ENCODE results near the gene NDUFV1.
A peak's percentile ranks its signal among the peaks of the same experiment; 100 is the strongest.
"Not testable (repeated sequence)": the region's sequence is repeated elsewhere in the genome, so short reads cannot be mapped to it uniquely, and the experiment has no call there.

The NDUFV1 gene
- 118 reads per million, percentile 85 among the genes with 10 or more reads in this experiment for total RNA-seq

DNA sequence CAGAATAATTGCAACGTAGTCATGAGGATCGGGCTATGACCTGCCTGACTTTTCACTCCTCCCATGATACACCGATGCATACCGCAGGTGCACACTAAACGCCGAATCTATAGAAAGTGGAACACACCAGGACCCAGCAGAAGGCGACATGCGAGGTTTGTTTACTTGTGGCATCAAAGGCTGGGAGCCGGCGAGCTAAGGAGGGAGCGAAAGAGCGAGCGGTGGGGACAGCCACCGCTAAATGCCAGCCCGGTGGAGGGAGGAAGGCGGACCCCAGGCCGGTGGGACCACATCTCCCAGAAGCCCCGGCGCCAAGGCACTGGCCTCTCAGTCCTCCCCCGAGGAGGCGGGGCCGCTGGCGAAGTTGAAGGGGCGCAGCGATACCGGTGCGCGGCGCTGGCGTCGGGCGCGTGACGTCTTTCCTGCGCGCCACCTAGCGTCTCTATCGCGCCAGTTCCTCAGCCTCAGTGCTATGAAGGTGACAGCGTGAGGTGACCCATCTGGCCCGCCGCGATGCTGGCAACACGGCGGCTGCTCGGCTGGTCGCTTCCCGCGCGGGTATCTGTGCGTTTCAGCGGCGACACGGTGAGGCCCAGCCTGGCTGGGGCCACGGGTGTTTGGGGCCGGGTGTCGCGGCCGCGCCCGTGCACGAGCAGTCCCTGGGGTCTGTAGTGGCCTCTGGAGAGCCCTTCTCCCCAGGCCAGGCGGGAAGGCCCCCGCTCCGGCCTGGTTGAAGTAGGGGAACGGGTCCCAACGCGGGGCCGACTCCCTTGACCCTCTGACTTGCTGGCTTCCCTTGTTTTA lies at the start of gene NDUFV1:
NDUFV1 (plus strand) TSS at position 445 of the 804 bp plus-strand sequence; CDS start at position 514, 69 bp downstream.
- DNase-seq, result peak; percentile 97

GRCh38 chr11:67558084-67558772 lies 48.5 kb upstream of the NDUFV1 start:
- DNase-seq, result no peak

DNA sequence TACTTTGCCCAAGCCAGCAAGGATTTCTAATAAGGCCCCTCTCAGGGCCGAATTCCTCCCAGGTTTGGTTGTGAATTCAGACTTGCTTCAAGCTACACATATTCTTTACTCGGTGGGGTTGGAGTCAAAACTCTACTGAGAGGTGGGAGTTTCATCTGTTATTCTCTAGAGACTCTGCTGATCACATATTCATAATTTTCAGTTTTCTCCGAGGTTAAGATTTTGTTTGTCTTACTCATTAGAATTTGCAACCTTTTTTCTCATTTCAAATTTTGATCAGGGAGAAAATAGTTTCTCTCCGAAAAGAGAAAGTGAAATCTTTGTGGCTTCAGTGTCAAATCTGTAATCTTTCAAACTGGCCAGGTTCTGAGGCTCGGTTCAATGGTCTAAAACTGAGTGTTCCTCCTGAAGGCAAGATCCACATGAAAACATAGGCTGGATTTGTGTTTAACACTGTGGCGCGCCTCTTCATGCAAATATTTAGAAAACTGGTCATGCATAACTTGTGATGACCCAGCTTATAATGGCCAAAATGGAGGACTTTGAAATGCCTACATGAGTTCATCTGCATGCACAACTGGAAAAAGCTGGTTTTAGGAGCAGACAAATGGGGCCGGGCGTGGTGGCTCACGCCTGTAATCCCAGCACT lies 44.6 kb upstream of the NDUFV1 start:
- DNase-seq, result no peak

GRCh38 chr11:67562963-67563704 lies 43.6 kb upstream of the NDUFV1 start:
- DNase-seq, result no peak

GRCh38 chr11:67563705-67564114 lies 43.0 kb upstream of the NDUFV1 start:
- not testable (repeated sequence) for DNase-seq

GRCh38 chr11:67564230-67564629 lies 42.5 kb upstream of the NDUFV1 start:
- no peak for DNase-seq

- DNase-seq, result no peak
Measured at GRCh38 chr11:67571443-67571842, 35.3 kb upstream of the NDUFV1 start.

DNA sequence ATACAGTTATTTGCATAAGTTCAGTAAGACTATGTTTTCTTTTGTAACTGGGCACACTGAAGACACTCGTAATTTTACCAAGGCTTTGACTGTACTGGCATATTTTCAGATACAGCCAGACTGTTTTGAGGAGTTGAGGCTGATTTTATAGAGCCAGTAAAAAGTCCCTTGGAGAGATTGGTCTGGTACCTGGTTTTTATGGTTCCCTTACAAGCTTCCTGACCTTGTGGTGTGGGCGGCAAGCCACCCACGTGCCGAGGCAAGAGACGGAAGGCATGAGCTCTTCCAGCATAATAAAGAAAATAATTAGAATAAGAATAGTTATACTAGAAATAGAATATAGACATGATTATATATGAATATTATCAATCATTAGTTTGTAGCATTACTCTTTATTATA lies 34.4 kb upstream of the NDUFV1 start:
- DNase-seq, result no peak

GRCh38 chr11:67572747-67573419 lies 33.9 kb upstream of the NDUFV1 start:
- no peak for DNase-seq

DNA sequence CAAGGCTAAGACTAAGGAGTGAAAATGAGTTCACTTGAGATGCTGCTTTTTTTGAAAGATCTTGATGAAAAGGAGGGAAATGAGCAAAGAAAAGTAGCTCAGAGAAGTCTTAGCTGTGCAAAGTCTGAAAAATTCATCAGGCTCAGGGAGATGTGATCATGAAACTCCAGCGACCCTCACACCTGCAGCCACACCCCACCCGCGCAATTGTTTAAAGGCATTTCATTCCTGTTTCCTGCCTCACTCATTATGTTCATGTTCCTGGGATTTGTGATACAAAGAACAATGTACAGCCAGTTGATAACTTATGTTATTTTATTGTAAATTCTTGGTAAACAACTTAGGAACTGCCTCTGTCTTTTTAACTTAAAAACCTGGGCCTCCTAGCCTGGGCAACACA lies 31.8 kb upstream of the NDUFV1 start:
- no peak for DNase-seq

DNA sequence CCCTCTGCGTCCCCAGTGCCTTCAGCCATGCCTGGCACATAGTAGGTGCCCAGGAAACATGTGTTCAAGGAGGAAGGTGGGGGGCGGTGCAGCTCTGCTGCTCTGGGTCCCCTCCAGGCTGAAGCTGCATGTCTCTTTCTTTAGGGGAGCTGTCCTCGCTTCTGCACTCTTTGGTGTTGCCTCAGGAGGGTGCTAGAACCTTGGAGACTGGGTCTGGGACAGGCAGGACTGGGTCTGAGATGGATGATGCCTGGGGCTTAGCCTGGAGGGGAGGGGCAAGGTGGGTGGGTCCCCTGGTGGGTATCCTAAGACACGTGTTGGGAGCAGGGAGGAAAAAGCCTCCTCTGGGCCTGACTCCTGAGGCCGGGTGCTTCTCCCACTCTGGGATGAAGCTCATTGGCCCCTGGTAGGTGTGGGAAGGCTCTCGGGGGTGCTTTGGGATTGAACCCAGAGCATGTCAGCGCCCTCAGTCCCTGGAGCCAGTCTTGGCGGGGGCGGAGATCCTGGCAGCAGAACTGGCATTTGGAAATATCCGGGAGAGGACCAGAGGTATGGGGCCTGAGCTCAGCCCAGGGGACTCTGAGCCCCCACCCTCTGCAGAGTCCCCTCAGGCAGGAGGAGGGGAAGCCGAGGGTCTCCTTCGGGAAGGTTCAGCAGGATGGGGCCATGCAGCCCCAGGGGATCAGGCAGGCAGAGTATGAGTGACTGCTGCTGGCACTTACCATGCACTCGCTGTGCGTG lies 29.8 kb upstream of the NDUFV1 start:
- no peak for DNase-seq

DNA sequence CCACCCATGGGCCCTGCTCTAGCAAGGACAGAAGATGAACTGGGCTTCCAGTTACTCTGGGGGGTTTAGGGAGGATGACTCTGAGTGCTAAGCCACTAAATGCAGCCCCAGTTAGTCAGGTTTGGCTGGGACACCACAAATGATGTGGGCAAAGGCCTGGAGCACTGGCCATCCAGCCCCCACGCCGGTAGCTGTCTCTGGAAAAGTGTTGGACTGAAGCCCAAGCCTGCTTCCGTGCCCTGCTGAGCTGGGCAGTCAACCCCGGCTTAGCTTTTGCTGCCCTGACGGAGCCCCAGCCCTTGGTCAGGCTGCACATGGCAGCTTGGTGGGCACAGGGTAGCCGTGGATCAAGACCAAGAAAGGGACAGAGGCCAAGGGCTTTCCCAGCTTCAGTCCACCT lies 28.8 kb upstream of the NDUFV1 start:
- DNase-seq, result no peak

- DNase-seq, result no peak
Measured at GRCh38 chr11:67581469-67581868, 25.3 kb upstream of the NDUFV1 start.

- DNase-seq, result no peak
Measured at GRCh38 chr11:67582011-67582410, 24.7 kb upstream of the NDUFV1 start.

DNA sequence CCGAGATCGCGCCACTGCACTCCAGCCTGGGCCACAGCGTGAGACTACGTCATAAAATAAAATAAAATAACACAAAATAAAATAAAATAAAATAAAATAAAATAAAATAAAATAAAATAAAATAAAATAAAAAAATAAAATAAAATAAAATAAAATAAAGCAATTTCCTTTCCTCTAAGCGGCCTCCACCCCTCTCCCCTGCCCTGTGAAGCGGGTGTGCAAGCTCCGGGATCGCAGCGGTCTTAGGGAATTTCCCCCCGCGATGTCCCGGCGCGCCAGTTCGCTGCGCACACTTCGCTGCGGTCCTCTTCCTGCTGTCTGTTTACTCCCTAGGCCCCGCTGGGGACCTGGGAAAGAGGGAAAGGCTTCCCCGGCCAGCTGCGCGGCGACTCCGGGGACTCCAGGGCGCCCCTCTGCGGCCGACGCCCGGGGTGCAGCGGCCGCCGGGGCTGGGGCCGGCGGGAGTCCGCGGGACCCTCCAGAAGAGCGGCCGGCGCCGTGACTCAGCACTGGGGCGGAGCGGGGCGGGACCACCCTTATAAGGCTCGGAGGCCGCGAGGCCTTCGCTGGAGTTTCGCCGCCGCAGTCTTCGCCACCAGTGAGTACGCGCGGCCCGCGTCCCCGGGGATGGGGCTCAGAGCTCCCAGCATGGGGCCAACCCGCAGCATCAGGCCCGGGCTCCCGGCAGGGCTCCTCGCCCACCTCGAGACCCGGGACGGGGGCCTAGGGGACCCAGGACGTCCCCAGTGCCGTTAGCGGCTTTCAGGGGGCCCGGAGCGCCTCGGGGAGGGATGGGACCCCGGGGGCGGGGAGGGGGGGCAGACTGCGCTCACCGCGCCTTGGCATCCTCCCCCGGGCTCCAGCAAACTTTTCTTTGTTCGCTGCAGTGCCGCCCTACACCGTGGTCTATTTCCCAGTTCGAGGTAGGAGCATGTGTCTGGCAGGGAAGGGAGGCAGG lies 23.2 kb upstream of the NDUFV1 start, which contains the start of gene GSTP1:
GSTP1 (plus strand) TSS at position 566 of the 958 bp plus-strand sequence; CDS start at position 598, 32 bp downstream.
- peak; percentile 66 for DNase-seq

GRCh38 chr11:67584205-67584880 lies 22.4 kb upstream of the NDUFV1 start:
- DNase-seq, result no peak

- DNase-seq, result no peak
Measured at GRCh38 chr11:67584881-67585873, 21.6 kb upstream of the NDUFV1 start.

DNA sequence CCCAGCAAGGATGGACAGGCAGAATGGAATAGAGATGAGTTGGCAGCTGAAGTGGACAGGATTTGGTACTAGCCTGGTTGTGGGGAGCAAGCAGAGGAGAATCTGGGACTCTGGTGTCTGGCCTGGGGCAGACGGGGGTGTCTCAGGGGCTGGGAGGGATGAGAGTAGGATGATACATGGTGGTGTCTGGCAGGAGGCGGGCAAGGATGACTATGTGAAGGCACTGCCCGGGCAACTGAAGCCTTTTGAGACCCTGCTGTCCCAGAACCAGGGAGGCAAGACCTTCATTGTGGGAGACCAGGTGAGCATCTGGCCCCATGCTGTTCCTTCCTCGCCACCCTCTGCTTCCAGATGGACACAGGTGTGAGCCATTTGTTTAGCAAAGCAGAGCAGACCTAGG lies 20.8 kb upstream of the NDUFV1 start:
- DNase-seq, result no peak
